Right cardiac atrium (tissue), 5 donors: Measurements from ENCODE around the gene QARS1. TPM values are rescaled to one million over a fixed set of nuclear protein-coding genes. Genes with fewer than 3 reads are reported as not detected.

ENCODE experiments used
- ATAC-seq, 2 donors: fragments of 200-7000 bp; cut with Tn5 transposase; one replicate each; pipeline versions ENCODE4 v1.8.0 to v1.9.1; 2020; ENCODE audit warnings: moderate library complexity in 2 of 2, mild to moderate bottlenecking in 1 of 2
- DNase-seq, 3 donors: peaks; one replicate each; pipeline ENCODE4 v3.0.0-alpha.2; 2020
- H3K27ac ChIP-seq: one replicate; pipeline ENCODE4 v1.5.1; 2013; ENCODE audit warnings: mild to moderate bottlenecking, low read length, control low read depth, moderate library complexity
- H3K27me3 ChIP-seq: one replicate; pipeline ENCODE4 v1.6.1; 2013; ENCODE audit not compliant: control insufficient read depth, insufficient read depth
- H3K4me1 ChIP-seq: one replicate; pipeline ENCODE4 v1.6.1; 2013; ENCODE audit warnings: low read length; ENCODE audit not compliant: control insufficient read depth, insufficient read depth
- H3K4me3 ChIP-seq: one replicate; pipeline ENCODE4 v1.5.1; 2013; ENCODE audit warnings: low read length, control low read depth
- H3K9me3 ChIP-seq: one replicate; pipeline ENCODE4 v1.6.1; 2013; ENCODE audit warnings: low read length; ENCODE audit not compliant: control insufficient read depth
- WGBS: extraction: QIAGEN DNeasy Blood & Tissue Kit; methylation state at CpG from one replicate; pipeline ENCODE4 v1.1.7; 2013; 5-methylcytosine and 5-hydroxymethylcytosine counted together
- intact Hi-C, 4 donors: fragments of 100-400 bp; cut with DNase I; formaldehyde crosslinking; loops; one replicate each; pipeline versions ENCODE4 v1.11.0 to v1.14.0; 2022 to 2023
- long read RNA-seq, 4 donors: library from polyadenylated mRNA; unstranded; transcript quantifications; one replicate each; pipeline ENCODE4 v2.0.0, GENCODE V29; 2020 to 2021
- polyA plus RNA-seq: library from polyadenylated mRNA; stranded (reverse); fragments of 200-250 nt; gene quantifications from one replicate; pipeline ENCODE4 v1.2.3, GENCODE V29; 2013
- total RNA-seq, 4 donors: library from RNA; stranded (reverse); fragmentation: NEBNext Ultra II Directional; extraction: Animal tissue kit (Norgen Biotek cat#: 25700); gene quantifications; one replicate each; pipeline ENCODE4 v1.2.1, GENCODE V29; 2021
- donor health status: healthy with polysubstance abuse.
- donor health status: DM: no; HTN: yes; CAD: no.
- donor health status: DM: no; HTN: no; CAD: no.
- donor health status: DM: no; HTN: yes; CAD: no; lungs with severe emphysema.
- donor health status: DM: yes; HTN: yes; CAD: no.

The QARS1 gene
- total RNA-seq = 100 to 1,000 TPM; 155 to 188 (median 158) TPM
- polyA plus RNA-seq = 132 TPM
- long read RNA-seq, donor 1, transcript QARS-209 (23 exons, 2,362 nt) = minor isoform, 26 of 249 reads
- long read RNA-seq, donor 1, transcript QARS-201 (24 exons, 2,827 nt) = major isoform, 168 of 249 reads
- long read RNA-seq, donor 1, partial matches to known transcripts = 30 of 249 reads
- long read RNA-seq, donor 1, other reads (novel, unspliced or antisense) = 25 of 249 reads
- long read RNA-seq, donor 2, transcript QARS-209 (23 exons, 2,362 nt) = minor isoform, 10 of 129 reads
- long read RNA-seq, donor 2, transcript QARS-201 (24 exons, 2,827 nt) = major isoform, 85 of 129 reads
- long read RNA-seq, donor 2, partial matches to known transcripts = 7 of 129 reads
- long read RNA-seq, donor 2, other reads (novel, unspliced or antisense) = 24 of 129 reads
- long read RNA-seq, donor 3, transcript QARS-201 (24 exons, 2,827 nt) = major isoform, 473 of 691 reads
- long read RNA-seq, donor 3, transcript QARS-209 (23 exons, 2,362 nt) = minor isoform, 73 of 691 reads
- long read RNA-seq, donor 3, partial matches to known transcripts = 57 of 691 reads
- long read RNA-seq, donor 3, other reads (novel, unspliced or antisense) = 83 of 691 reads
- long read RNA-seq, donor 4, transcript QARS-209 (23 exons, 2,362 nt) = minor isoform, 9 of 122 reads
- long read RNA-seq, donor 4, transcript QARS-201 (24 exons, 2,827 nt) = major isoform, 74 of 122 reads
- long read RNA-seq, donor 4, partial matches to known transcripts = 12 of 122 reads
- long read RNA-seq, donor 4, other reads (novel, unspliced or antisense) = 25 of 122 reads

GRCh38 chr3:49104427-49105291, at the start of gene QARS1:
Gene QARS1 (minus strand): TSS chr3:49104757. CDS start chr3:49104733, 24 bp downstream.
- Histone ChIP-seq H3K9me3 (no peaks in the 10 kb centered on the region), H3K27ac (peak within 1 kb of the TSS; percentile 88), H3K4me3 (peak within 1 kb of the TSS; percentile 62), H3K4me1 (peaks cover 7% of the 10 kb centered on the region), H3K27me3 (no peaks in the 10 kb centered on the region)
- peak; percentile 96 to 98 (median 98) for DNase-seq
- 1% methylated on average over 50 of the region's 50 CpGs for WGBS
- peak; percentile 98 for ATAC-seq
- intact Hi-C loops = no loop called here

- Histone ChIP-seq H3K9me3 (no peaks in the 10 kb centered on the region), H3K4me3 (no peak overlapping the region), H3K27me3 (no peaks in the 10 kb centered on the region), H3K4me1 (no peaks in the 10 kb centered on the region), H3K27ac (no peak overlapping the region)
- intact Hi-C loops = no loop called here
- WGBS = 70% methylated on average over 3 of the region's 3 CpGs
- DNase-seq = peak in 1 of 3 donors; percentile 35
- ATAC-seq = peak in 1 of 2 donors; percentile 15
These were observed 48.9 kb upstream of the QARS1 start for GRCh38 chr3:49153349-49153912.

GRCh38 chr3:49151610-49152009, 47.1 kb upstream of the QARS1 start:
- Histone ChIP-seq H3K27me3 (no peaks in the 10 kb centered on the region), H3K4me3 (no peak overlapping the region), H3K4me1 (no peaks in the 10 kb centered on the region), H3K27ac (no peak overlapping the region), H3K9me3 (no peaks in the 10 kb centered on the region)
- DNase-seq (peak in 1 of 3 donors; percentile 23), ATAC-seq (no peak)
- 88% methylated on average over 2 of the region's 2 CpGs for WGBS
- intact Hi-C loops = no loop called here

DNA sequence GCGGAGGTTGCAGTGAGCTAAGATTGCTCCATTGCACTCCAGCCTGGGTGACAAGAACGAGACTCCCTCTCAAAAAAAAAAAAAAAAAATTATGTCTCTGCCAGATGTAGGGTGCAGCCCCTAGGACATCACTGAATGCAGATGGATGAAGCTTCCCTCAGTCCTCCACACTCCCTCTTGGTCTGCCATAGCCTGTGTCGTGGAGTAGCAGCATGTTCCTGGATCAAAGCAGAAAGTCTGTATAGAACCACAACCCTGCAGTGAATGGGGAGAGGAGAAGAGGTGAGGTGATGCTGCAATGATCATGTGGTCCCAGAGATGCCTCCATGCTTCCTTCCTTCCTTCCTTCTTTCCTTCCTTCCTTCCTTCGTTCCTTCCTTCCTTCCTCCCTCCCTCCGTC, 43.6 kb upstream of the QARS1 start:
- intact Hi-C loops = no loop called here
- DNase-seq = peak in 1 of 3 donors; percentile 10
- no peaks in the 10 kb centered on the region for H3K27me3 ChIP-seq
- H3K27ac ChIP-seq = no peak overlapping the region
- H3K4me3 ChIP-seq = no peak overlapping the region
- ATAC-seq = no peak
- 68% methylated on average over 5 of the region's 5 CpGs for WGBS
- H3K9me3 ChIP-seq = no peaks in the 10 kb centered on the region
- H3K4me1 ChIP-seq = no peaks in the 10 kb centered on the region

DNA sequence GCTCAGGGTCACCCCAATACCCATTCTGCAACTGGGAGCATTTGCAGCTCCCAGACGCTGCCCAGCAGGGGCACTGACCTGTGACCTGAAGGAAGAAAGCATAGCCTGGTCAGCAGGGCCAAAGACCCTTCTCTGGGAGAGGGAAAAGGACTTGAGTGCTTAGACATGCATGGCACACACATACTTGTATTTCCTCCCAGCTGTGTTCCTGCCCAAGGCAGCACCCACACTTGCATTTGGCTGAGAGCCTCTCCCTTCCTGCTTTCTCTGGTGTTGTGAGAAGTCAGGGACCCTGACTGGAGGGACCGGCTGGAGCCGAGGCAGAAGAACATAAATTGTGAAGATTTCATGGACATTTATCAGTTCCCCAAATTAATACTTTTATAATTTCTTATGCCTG, 35.5 kb upstream of the QARS1 start:
- Histone ChIP-seq H3K27ac (no peak overlapping the region), H3K4me1 (no peaks in the 10 kb centered on the region), H3K9me3 (no peaks in the 10 kb centered on the region), H3K4me3 (no peak overlapping the region), H3K27me3 (no peaks in the 10 kb centered on the region)
- ATAC-seq = no peak
- intact Hi-C loops = no loop called here
- peak in 1 of 3 donors; percentile 9 for DNase-seq
- 78% methylated on average over 3 of the region's 3 CpGs for WGBS

GRCh38 chr3:49135499-49135898, 30.9 kb upstream of the QARS1 start:
- H3K27ac ChIP-seq = no peak overlapping the region
- intact Hi-C loops = no loop called here
- H3K27me3 ChIP-seq = no peaks in the 10 kb centered on the region
- no peaks in the 10 kb centered on the region for H3K9me3 ChIP-seq
- DNase-seq = peak in 1 of 3 donors; percentile 18
- peaks cover 10% of the 10 kb centered on the region for H3K4me1 ChIP-seq
- WGBS = 89% methylated on average over 4 of the region's 4 CpGs
- no peak overlapping the region for H3K4me3 ChIP-seq
- ATAC-seq = no peak

- Histone ChIP-seq H3K4me1 (peaks cover 12% of the 10 kb centered on the region), H3K9me3 (no peaks in the 10 kb centered on the region), H3K27ac (peak overlapping the region; percentile 45), H3K4me3 (no peak overlapping the region), H3K27me3 (no peaks in the 10 kb centered on the region)
- DNase-seq (peak in 2 of 3 donors; percentile 31 to 58), ATAC-seq (no peak)
- intact Hi-C loops = no loop called here
- WGBS = 59% methylated on average over 3 of the region's 3 CpGs
These were observed 30.1 kb upstream of the QARS1 start for GRCh38 chr3:49134471-49135265.

DNA sequence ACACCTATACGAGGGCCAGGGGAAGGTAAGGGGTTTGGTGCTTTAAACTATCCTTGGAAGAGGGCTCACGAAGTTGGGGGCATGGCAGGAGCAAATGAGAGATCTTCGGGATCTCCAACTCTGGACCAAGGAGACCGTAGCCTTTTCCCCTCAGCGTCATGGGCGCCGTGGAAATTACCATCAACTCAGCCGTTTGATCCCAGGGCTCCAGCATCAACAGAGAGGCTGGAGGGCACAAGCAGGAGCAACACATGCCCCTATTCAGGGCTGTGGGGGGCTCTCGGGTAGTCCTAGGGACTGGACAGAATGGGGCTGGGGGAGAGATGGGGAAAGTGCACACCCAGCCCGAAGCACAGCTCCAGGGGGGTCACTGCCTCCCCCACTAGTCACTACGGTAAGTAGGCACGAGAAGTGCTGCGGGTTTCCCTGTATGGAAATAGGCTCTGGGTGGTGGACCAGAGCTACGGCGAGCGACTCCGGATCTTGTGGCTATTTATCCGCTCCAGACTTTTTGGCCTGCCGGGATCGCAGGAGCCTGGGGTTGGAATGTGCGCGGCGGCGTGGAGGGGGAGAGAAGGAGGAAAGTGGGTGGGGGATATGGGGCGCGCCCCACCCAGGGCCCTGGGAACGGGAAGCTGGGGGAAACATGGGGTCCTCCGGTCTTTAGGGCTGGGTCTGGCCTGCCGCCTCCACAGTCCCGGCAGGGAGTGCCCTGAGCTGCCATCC, 28.8 kb upstream of the QARS1 start:
- Histone ChIP-seq H3K9me3 (no peaks in the 10 kb centered on the region), H3K4me1 (peaks cover 12% of the 10 kb centered on the region), H3K4me3 (peak overlapping the region; percentile 77), H3K27ac (peak overlapping the region; percentile 94), H3K27me3 (no peaks in the 10 kb centered on the region)
- peak; percentile 85 to 87 for ATAC-seq
- DNase-seq = peak; percentile 90 to 95 (median 95)
- WGBS = 2% methylated on average over 30 of the region's 30 CpGs
- intact Hi-C loops = loop anchor here in 1 of 4 donors (2.0 kb wide), 1 partner anchor 39 kb away; the partner anchor contains the start of gene QRICH1

DNA sequence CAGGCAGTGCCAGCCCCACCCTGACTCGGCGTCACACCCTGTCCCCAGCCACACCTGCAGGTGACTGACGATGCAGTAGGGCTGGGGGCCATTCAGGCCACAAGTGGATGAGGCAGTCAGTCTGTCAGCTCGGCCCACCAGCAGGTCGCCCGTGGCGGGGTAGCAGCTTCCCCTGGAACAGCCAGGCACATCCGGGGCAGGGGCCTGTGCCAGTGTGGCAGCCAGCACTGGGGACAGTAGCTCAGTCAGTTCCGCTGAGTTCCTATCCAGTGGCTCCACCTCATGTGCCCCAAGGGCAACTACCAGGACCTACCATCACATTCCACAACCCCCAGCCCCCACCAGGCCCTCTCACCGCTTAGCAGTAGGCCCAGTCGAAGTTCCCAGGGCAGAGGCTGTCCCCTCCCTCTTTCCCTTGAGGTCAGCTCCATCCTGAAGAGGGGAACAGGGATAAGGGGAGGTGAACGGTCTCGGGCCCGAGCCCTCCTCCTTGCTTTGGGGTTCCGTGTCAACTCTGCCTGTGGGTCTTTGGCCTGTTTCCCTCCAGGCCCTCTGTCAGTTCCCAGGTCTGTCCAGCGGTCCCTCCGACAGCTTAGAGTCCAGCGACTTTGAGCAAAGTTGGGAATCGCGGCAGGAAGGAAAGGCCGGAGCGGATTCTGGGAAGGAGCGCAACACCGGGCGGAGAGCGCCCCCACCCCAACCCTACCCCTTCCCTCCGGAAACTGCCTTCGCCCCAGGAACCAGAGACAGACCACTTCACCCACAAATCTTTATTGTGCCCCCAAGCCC, 28.1 kb upstream of the QARS1 start, which contains the start of gene LAMB2:
Gene LAMB2, minus strand, starts transcription at position 614 of the 789 bp plus-strand sequence. Its CDS starts 183 bp downstream, at position 431.
- 3% methylated on average over 28 of the region's 28 CpGs for WGBS
- peaks cover 12% of the 10 kb centered on the region for H3K4me1 ChIP-seq

More for the DNA sequence above, 28.1 kb upstream of the QARS1 start, which contains the start of gene LAMB2:
- no peaks in the 10 kb centered on the region for H3K27me3 ChIP-seq
- H3K9me3 ChIP-seq = no peaks in the 10 kb centered on the region
- peak within 1 kb of the TSS; percentile 77 for H3K4me3 ChIP-seq
- ATAC-seq = peak; percentile 81 to 82
- DNase-seq = peak; percentile 78 to 91 (median 90)
- H3K27ac ChIP-seq = peak within 1 kb of the TSS; percentile 94
- intact Hi-C loops = loop anchor here in 1 of 4 donors (2.0 kb wide), 1 partner anchor 38 kb away; the partner anchor contains the start of gene QRICH1
